Gastrocnemius medialis (tissue), 4 donors: Measurements from ENCODE around the gene HNRNPF. TPM values are rescaled to one million over a fixed set of nuclear protein-coding genes. Genes with fewer than 3 reads are reported as not detected.
"Not testable (repeated sequence)": the region's sequence is repeated elsewhere in the genome, so short reads cannot be mapped to it uniquely, and the experiment has no call there.

Experiments used
- ATAC-seq, 2 donors: fragments of 150-250 bp; one replicate each; pipeline ENCODE4 v1.9.1; 2016
- DNase-seq, 2 donors: peaks; one replicate each; pipeline ENCODE4 v3.0.0-alpha.2; 2019
- H3K27ac ChIP-seq, 4 donors: fragments of 200-600 bp; sonication (generic); 1 replicate in 1 of 4; 2 replicates in 3 of 4; pipeline ENCODE4 v1.5.1; 2016 to 2018; ENCODE audit warnings: mild to moderate bottlenecking in 2 of 4, moderate library complexity in 1 of 4
- H3K27me3 ChIP-seq, 3 donors: fragments of 200-600 bp; sonication (generic) in 2 of 3; 1 replicate in 1 of 3; 2 replicates in 2 of 3; pipeline versions ENCODE4 v1.5.1 to v1.6.0; 2016 to 2019; ENCODE audit warnings: mild to moderate bottlenecking in 1 of 3, moderate library complexity in 1 of 3
- H3K36me3 ChIP-seq, 2 donors: fragments of 200-600 bp; sonication (generic) in 1 of 2; one replicate each; pipeline ENCODE4 v1.5.1; 2017 to 2018
- H3K4me1 ChIP-seq, 2 donors: fragments of 200-600 bp; sonication (generic) in 1 of 2; one replicate each; pipeline ENCODE4 v1.5.1; 2016 to 2017; ENCODE audit warnings: mild to moderate bottlenecking in 2 of 2
- H3K4me3 ChIP-seq, 4 donors: fragments of 200-600 bp; sonication (generic) in 3 of 4; 1 replicate in 1 of 4; 2 replicates in 3 of 4; pipeline ENCODE4 v1.5.1; 2016 to 2019; ENCODE audit warnings: mild to moderate bottlenecking in 2 of 4
- H3K9me3 ChIP-seq, 3 donors: fragments of 200-600 bp; sonication (generic) in 2 of 3; 1 replicate in 1 of 3; 2 replicates in 2 of 3; pipeline ENCODE4 v1.5.1; 2016 to 2019
- CTCF ChIP-seq, 5 experiments: fragments of 450-650 bp in 3 of 5; fragments of 200-600 bp in 2 of 5; sonication (generic) in 2 of 5; IDR thresholded peaks in 4 of 5; conservative IDR thresholded peaks in 1 of 5; 1 replicate in 4 of 5; 2 replicates in 1 of 5; pipeline ENCODE4 v1.5.1; 2016 to 2019; ENCODE audit warnings: antibody characterized with exemption in 5 of 5, mild to moderate bottlenecking in 3 of 5, moderate library complexity in 3 of 5
- POLR2A ChIP-seq, 2 donors: fragments of 450-650 bp; IDR thresholded peaks; one replicate each; pipeline ENCODE4 v1.6.1; 2017; ENCODE audit warnings: antibody characterized with exemption in 2 of 2, mild to moderate bottlenecking in 2 of 2, moderate library complexity in 2 of 2
- in situ Hi-C, 4 donors: fragments of 200-750 bp; cut with MboI; loops; one replicate each; pipeline versions ENCODE4 v1.15.0 to v1.8.0; 2017; ENCODE audit warnings: low sequenced_read_pairs in 4 of 4
- intact Hi-C: fragments of 100-400 bp; cut with DNase I; formaldehyde crosslinking; loops from one replicate; pipeline ENCODE4 v1.15.1; 2023; ENCODE audit warnings: low total_unique reads
- total RNA-seq, 4 donors: library from RNA; depleted of rRNA; stranded (reverse); fragments of >200 nt; gene quantifications; one replicate each; pipeline versions ENCODE4 v1.1.0 to v1.2.3, GENCODE V29; 2016

HNRNPF gene
- total RNA-seq = 100 to 1,000 TPM in 1 of 4 donors, 10 to 100 TPM in 3; 69.2 to 111 (median 90.6) TPM

- Histone ChIP-seq H3K4me3 (peak within 1 kb of the TSS; percentile 69 to 90 (median 84)), H3K36me3 (no peaks in the 10 kb centered on the region), H3K27ac (peak within 1 kb of the TSS; percentile 95 to 98 (median 96)), H3K9me3 (no peaks in the 10 kb centered on the region), H3K27me3 (no peaks in the 10 kb centered on the region), H3K4me1 (peaks cover 24 to 26% of the 10 kb centered on the region in 2 donors)
- ATAC-seq = peak; percentile 83
- intact Hi-C loops (loop anchor here (1.0 to 5.0 kb wide), 3 partner anchors 11 to 1568 kb away; partner anchors contain the start of genes DEPP1 and ZNF487), in situ Hi-C loops (loop anchor here in 2 of 4 donors (25.0 kb wide), 1 partner anchor 1578 kb away; the partner anchor contains the start of gene DEPP1 (in 2 of the 2))
- DNase-seq = peak; percentile 85 to 93
- peak; percentile 97 to 98 for TF ChIP-seq POLR2A (IDR thresholded peaks at IDR 0.05)
- TF ChIP-seq CTCF (IDR thresholded peaks at IDR 0.05 in 4 of 5, conservative IDR thresholded peaks at IDR 0.05 in 1 of 5) = no peak
Measured at GRCh38 chr10:43408710-43409384, at the start of gene HNRNPF. Gene HNRNPF (minus strand): TSS chr10:43409186. CDS start chr10:43387884, 21,302 bp downstream.

- Histone ChIP-seq H3K27ac (no peak overlapping the region), H3K27me3 (no peaks in the 10 kb centered on the region), H3K9me3 (no peaks in the 10 kb centered on the region), H3K4me1 (peaks cover 13% of the 10 kb centered on the region in 2 donors), H3K36me3 (no peaks in the 10 kb centered on the region), H3K4me3 (no peak overlapping the region)
- intact Hi-C loops = no loop called here
- DNase-seq (no peak), ATAC-seq (no peak)
- no peak for TF ChIP-seq POLR2A (IDR thresholded peaks at IDR 0.05)
- TF ChIP-seq CTCF (IDR thresholded peaks at IDR 0.05 in 4 of 5, conservative IDR thresholded peaks at IDR 0.05 in 1 of 5) = no peak
- in situ Hi-C loops = no loop called here
Measured at GRCh38 chr10:43458227-43458626, 49.2 kb upstream of the HNRNPF start.

GRCh38 chr10:43456561-43456960 lies 47.6 kb upstream of the HNRNPF start:
- in situ Hi-C loops, intact Hi-C loops, DNase-seq, H3K27me3 ChIP-seq, H3K9me3 ChIP-seq, ATAC-seq, H3K36me3 ChIP-seq: not testable (repeated sequence)
- Histone ChIP-seq H3K27ac (peak overlapping the region; percentile 79 to 91 (median 86)), H3K4me1 (peaks cover 13% of the 10 kb centered on the region in 2 donors), H3K4me3 (peak overlapping the region in 2 of 4 donors; percentile 62 to 74)

GRCh38 chr10:43454025-43454424 lies 45.0 kb upstream of the HNRNPF start:
- H3K27me3 ChIP-seq, H3K9me3 ChIP-seq, intact Hi-C loops, ATAC-seq, H3K36me3 ChIP-seq, H3K4me3 ChIP-seq, DNase-seq: not testable (repeated sequence)
- H3K4me1 ChIP-seq = peaks cover 13% of the 10 kb centered on the region in 2 donors
- H3K27ac ChIP-seq = peak overlapping the region in 3 of 4 donors; percentile 82 to 91 (median 89)
- in situ Hi-C loops = loop anchor here in 1 of 4 donors (5.0 kb wide), 1 partner anchor 57 kb away; no protein-coding TSS in a partner anchor

- no peak for ATAC-seq
- H3K27ac ChIP-seq = no peak overlapping the region
- H3K36me3 ChIP-seq = no peaks in the 10 kb centered on the region
- no peak for DNase-seq
- peaks cover 13% of the 10 kb centered on the region in 2 donors for H3K4me1 ChIP-seq
- H3K4me3 ChIP-seq = no peak overlapping the region
- no peak for TF ChIP-seq POLR2A (IDR thresholded peaks at IDR 0.05)
- TF ChIP-seq CTCF (IDR thresholded peaks at IDR 0.05 in 4 of 5, conservative IDR thresholded peaks at IDR 0.05 in 1 of 5) = no peak
- H3K9me3 ChIP-seq = no peaks in the 10 kb centered on the region
- intact Hi-C loops = no loop called here
- no peaks in the 10 kb centered on the region for H3K27me3 ChIP-seq
- in situ Hi-C loops = loop anchor here in 1 of 4 donors (5.0 kb wide), 1 partner anchor 56 kb away; no protein-coding TSS in a partner anchor
Measured at GRCh38 chr10:43453266-43453831, 44.4 kb upstream of the HNRNPF start.
